GM12878 (cell line): ENCODE data around the gene DNASE2B.

Source experiments
- MXI1 ChIP-seq: fragments of 150-350 bp; IDR thresholded peaks from 2 replicates; pipeline ENCODE4 v1.6.1; 2011; ENCODE audit warnings: low read depth, mild to moderate bottlenecking, inconsistent platforms, low read length, improper control_type of control experiment
- NFXL1 ChIP-seq: fragments of 450-650 bp; IDR thresholded peaks from 2 replicates; pipeline ENCODE4 v1.6.1; 2017; ENCODE audit warnings: antibody characterized with exemption, mild to moderate bottlenecking, borderline replicate concordance
- RFX5 ChIP-seq: IDR thresholded peaks from 2 replicates; pipeline ENCODE4 v1.6.1; 2011; ENCODE audit warnings: low read depth, low read length, improper control_type of control experiment
- ZNF207 ChIP-seq: fragments of 450-650 bp; IDR thresholded peaks from 2 replicates; pipeline ENCODE4 v1.6.1; 2014; ENCODE audit warnings: antibody characterized with exemption, mild to moderate bottlenecking, borderline replicate concordance
- TF ChIP-seq, protein P1 (sequence below): fragments of 150-350 bp; IDR thresholded peaks from 2 replicates; pipeline ENCODE4 v1.6.1; 2014; ENCODE audit warnings: mild to moderate bottlenecking, low read depth, low read length

DNA sequence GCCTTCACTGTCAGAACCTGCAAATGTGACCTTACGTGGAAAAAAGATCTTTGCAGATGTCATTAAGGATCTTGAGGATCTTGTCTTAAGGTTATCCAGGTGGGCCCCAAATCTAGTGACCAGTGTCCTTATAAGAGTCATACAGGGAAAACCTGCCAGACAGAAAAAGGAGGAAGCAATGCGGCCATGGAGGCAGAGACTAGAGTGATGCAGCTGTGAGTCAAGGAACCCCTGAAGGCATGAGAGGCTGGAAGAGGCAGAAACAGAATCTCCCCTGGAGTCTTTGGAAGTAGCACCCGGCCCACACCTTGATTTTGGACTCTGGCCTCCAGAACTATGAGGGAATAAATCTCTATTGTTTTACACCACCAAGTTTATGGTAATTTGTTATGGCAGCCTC, 36.5 kb upstream of the DNASE2B start:
- no peak for TF ChIP-seq NFXL1
- TF ChIP-seq RFX5 = no peak
- TF ChIP-seq, protein P1, sequence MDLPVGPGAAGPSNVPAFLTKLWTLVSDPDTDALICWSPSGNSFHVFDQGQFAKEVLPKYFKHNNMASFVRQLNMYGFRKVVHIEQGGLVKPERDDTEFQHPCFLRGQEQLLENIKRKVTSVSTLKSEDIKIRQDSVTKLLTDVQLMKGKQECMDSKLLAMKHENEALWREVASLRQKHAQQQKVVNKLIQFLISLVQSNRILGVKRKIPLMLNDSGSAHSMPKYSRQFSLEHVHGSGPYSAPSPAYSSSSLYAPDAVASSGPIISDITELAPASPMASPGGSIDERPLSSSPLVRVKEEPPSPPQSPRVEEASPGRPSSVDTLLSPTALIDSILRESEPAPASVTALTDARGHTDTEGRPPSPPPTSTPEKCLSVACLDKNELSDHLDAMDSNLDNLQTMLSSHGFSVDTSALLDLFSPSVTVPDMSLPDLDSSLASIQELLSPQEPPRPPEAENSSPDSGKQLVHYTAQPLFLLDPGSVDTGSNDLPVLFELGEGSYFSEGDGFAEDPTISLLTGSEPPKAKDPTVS = no peak
- TF ChIP-seq MXI1 = no peak
- TF ChIP-seq ZNF207 = no peak
